ENCODE results near the gene GALNT1.
"Not testable (repeated sequence)": the region's sequence is repeated elsewhere in the genome, so short reads cannot be mapped to it uniquely, and the experiment has no call there.

Gene GALNT1

DNA sequence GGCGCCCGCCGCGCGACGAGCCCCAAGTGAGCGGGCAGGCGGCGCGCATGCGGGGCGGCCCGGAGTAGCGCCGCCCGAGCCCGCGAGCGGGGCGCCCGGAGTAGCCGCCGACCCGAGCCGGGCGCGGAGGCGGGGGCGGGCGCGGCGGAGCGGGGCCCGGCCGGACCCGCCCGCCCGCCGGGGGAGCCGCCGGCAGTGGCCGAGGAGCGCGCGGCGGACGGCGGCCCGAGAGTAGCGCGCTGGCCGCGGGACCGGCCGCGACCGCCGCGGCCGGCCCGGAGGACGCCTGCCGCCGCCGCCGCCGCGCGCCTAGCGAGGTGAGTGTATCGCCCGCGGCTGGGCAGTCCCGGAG is at the start of gene GALNT1:
GALNT1 (plus strand) TSS at position 195 of the 352 bp plus-strand sequence. CDS start 72,923 bp downstream, outside the sequence.
- in situ Hi-C loops (cut with MboI; ENCODE audit: low sequenced_read_pairs), result no loop called here

- in situ Hi-C loops (cut with MboI; ENCODE audit: low sequenced_read_pairs), result no loop called here
Measured at GRCh38 chr18:35533916-35534405, 47.6 kb upstream of the GALNT1 start.

DNA sequence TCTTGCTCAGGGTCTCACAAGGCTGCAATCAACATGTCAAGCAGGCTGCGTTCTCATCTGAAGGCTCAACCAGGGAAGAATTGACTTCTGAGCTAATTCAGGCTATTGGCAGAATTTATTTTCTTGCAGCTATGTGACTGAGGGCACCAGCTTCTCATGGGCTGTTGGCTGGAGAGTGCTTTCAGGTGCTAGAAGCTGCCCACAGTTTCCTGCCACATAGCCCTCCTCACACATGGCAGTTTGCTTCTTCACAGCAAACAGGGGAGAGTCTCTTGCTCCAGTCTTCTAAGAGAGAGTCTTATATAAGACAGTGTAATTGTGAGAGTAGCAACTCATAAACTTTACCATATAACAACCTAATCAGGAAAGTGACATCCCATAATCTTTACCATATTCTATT is 46.2 kb upstream of the GALNT1 start:
- in situ Hi-C loops (cut with MboI; ENCODE audit: low sequenced_read_pairs), result no loop called here

GRCh38 chr18:35542356-35542755 is 39.2 kb upstream of the GALNT1 start:
- in situ Hi-C loops (cut with MboI; ENCODE audit: low sequenced_read_pairs), result no loop called here

- in situ Hi-C loops (cut with MboI; ENCODE audit: low sequenced_read_pairs), result no loop called here
Measured at GRCh38 chr18:35547008-35547605, 34.4 kb upstream of the GALNT1 start.

DNA sequence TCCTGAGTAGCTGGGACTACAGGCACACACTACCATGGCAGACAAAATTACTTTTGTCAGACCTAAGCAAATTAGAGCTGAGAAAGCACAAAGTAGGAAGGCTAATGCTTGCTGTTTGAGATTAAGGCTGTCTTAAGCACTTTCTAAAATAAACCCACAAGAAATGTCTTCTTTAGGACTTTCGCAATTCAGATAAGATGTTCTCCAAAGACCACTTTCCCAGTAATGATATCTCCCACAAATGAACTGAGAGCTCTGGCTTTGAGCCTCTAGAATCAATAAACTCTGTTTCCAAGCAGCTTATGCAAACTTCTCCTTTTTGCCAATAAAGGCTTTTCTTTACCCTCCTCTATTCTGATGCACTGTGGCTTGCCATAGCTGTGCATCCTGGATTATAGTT is 32.0 kb upstream of the GALNT1 start:
- in situ Hi-C loops (cut with MboI; ENCODE audit: low sequenced_read_pairs), result no loop called here

DNA sequence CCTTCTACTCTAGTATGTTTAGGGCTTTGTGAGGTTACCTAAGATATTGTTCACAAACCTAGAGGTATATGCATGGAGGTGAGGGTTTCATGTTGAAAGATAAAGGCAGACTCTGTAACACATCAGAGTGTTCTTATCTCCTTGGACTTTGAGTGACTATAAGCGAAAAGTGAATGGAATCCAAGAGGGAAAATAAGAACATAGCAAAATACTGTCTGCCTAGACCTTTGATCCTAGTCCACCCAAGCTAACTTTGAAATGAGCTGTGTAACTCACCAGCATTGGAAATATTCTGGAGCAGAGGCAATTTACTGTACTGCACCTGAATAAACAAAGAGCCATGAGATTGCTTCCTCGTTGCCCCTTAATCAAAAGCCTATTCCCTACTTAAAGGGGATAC is 28.2 kb upstream of the GALNT1 start:
- in situ Hi-C loops (cut with MboI; ENCODE audit: low sequenced_read_pairs), result no loop called here

- in situ Hi-C loops (cut with MboI; ENCODE audit: low sequenced_read_pairs), result not testable (repeated sequence)
Measured at GRCh38 chr18:35555538-35555937, 26.0 kb upstream of the GALNT1 start.

DNA sequence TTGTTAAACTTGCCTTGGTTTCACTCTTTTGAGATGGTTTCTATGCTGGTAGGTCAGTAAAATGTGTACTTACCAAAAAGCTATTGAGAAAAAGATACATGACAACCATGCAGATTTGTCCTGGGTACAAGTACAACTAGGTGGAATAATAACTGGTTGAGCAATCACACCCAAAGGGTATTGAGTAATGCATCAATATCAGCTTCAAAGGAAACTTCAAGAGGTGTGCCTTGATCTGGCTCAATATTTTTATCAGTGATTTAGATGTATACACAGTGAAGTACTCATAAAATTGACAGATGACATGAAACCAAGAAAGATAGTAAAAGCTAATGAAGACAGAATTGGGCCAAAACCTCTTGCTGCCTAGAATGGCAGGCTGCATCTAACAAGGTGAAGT is 21.7 kb upstream of the GALNT1 start:
- in situ Hi-C loops (cut with MboI; ENCODE audit: low sequenced_read_pairs), result no loop called here

DNA sequence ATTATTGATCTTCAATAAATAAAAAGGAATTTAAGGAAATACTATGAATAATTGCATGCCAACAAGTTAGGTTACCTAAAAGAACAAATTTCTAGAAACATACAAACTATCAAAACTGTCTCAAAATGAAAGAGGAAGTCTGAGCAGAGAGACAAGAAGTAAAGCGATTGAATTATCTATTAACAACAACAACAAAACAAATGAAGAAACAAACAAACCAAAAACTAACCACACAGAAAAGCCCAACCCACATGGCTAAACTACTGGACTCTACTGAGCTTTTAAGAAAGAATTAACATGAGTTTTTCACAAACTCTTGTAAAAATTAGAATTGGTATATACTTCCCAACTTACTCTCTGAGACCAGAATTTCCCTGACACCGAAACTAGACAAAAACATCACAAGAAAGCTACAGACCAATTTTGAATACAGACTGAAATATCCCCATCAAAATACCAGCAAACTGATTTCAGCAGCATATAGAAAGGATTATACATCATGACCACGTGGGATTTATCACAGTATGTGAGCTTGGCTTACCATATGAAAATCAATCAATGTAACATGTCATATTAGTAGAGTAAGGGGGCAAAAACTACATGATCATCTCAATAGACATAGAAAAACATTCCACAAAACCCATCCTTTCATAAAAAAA is 16.6 kb upstream of the GALNT1 start:
- in situ Hi-C loops (cut with MboI; ENCODE audit: low sequenced_read_pairs), result no loop called here

- in situ Hi-C loops (cut with MboI; ENCODE audit: low sequenced_read_pairs), result no loop called here
Measured at GRCh38 chr18:35566019-35566418, 15.5 kb upstream of the GALNT1 start.

GRCh38 chr18:35570182-35570581 is 11.4 kb upstream of the GALNT1 start:
- in situ Hi-C loops (cut with MboI; ENCODE audit: low sequenced_read_pairs), result no loop called here

GRCh38 chr18:35571138-35571537 is 10.4 kb upstream of the GALNT1 start:
- in situ Hi-C loops (cut with MboI; ENCODE audit: low sequenced_read_pairs), result no loop called here

DNA sequence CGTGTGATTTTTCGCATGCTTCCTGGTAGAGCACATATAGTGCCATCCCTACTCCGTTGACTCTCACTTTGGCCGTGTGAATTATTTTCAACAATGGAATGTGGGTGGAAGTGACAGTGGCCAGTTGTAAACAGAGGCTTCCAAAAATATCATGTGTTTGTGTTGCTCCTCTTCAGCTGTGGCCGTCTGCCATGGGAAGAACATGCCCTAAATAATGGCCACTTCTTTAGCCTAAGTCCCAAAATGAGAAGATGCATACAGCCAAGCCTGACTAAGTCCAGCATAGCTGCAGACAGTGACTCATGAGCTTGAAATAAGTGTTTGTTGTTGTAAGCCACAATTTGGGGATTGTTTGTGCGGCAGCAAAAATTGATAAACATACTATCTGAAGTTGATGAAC is 8.9 kb upstream of the GALNT1 start:
- in situ Hi-C loops (cut with MboI; ENCODE audit: low sequenced_read_pairs), result no loop called here

- in situ Hi-C loops (cut with MboI; ENCODE audit: low sequenced_read_pairs), result no loop called here
Measured at GRCh38 chr18:35573531-35573930, 8.0 kb upstream of the GALNT1 start.

DNA sequence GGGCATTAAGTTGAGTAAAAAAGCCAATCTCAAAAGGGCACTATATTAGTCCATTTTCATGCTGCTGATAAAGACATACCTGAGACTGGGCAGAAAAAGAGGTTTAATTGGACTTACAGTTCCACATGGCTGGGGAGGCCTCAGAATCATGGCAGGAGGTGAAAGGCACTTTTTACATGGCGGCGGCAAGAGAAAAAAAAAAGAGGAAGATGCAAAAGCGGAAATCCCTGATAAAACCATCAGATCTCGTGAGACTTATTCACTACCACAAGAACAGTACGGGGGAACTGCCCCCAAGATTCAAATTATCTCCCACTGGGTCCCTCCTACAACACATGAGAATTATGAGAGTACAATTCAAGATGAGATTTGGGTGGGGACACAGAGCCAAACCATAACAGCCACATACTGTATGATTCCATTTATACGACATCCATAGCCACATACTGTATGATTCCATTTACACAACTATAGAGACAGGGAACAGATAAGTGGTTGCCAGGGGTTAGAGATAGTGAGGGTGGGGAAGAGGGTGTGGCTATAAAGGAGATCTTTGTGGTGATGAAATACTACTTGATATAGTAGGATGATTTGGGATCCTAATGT is 5.2 kb upstream of the GALNT1 start:
- in situ Hi-C loops (cut with MboI; ENCODE audit: low sequenced_read_pairs), result not testable (repeated sequence)

GRCh38 chr18:35577045-35577848 is 4.3 kb upstream of the GALNT1 start:
- in situ Hi-C loops (cut with MboI; ENCODE audit: low sequenced_read_pairs), result no loop called here

DNA sequence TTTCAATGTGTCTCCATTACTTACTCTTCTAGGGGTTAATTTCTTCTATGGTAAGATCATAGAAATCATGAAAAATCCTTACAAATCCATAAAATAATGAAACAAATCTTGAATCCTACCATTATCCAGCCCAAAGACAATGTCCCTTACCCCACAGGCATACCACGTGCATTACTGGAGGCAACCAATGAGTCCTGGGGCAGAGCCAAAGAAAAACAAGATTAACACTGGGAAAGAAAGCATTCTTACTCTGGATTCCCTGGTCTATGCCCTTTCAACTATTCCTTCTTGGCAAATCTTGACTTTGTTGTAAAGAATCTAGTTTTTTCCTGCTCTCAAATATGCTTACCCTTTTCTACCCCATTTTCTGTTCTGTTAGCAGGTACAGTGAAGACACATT is 3.1 kb upstream of the GALNT1 start:
- in situ Hi-C loops (cut with MboI; ENCODE audit: low sequenced_read_pairs), result no loop called here

GRCh38 chr18:35578936-35579335 is 2.6 kb upstream of the GALNT1 start:
- in situ Hi-C loops (cut with MboI; ENCODE audit: low sequenced_read_pairs), result no loop called here

DNA sequence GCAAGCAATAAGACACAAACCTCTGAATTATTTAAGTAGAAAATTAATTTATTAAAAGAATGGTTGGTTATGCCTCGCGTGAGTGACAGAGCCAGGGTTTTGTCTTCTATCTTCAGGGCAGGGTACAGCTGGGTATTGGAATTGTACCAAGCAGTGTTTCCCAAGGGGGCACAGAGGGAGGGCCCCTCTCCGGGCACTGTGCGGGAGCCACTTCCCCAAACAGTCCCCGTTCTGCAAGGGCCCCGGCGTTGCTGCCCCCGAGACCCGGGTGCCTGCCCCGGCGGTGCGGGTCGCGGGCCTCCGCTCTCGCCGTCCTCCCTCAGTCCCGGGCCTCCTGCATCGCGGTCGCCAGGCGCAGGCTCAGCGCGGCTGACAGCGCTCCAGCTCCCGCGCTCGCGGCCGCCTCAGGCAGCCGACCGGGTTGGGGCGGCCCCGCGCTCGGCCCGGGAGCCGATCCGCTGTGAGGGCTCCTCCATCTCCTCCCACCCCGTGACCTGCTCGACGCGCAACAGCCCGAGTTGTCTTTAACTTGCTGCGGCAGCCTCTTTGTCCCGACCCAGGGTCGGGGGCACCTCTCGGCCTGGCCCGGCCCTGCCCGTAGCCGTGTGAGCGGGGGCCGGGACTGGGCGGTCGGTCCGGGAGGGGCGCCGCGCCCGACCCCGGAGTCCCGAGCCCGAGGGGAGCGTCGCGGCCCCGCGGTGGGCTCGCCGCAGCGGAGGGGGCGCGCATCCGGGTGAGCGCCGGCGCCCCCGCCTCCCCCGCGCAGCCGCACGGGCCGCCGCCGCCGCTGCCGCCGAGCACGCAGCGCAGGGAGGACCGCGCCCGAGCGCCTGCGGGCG is 620 bp upstream of the GALNT1 start:
- in situ Hi-C loops (cut with MboI; ENCODE audit: low sequenced_read_pairs), result no loop called here

Data from hTERT RPE-1 (cell line).